H1 (cell line): ENCODE results near the gene TTLL5. TPM values are rescaled to one million over a fixed set of nuclear protein-coding genes. Genes with fewer than 3 reads are reported as not detected.

Source experiments
- CTCF ChIA-PET: fragments of 300-600 bp; sonication (Branson Sonifier 250); formaldehyde crosslinking; loops from one replicate; lab custom pipeline; 2021; ENCODE audit not compliant: partially characterized antibody; lab: Charles Lee
- POLR2A ChIA-PET: fragments of 300-600 bp; sonication (Branson Sonifier 250); formaldehyde crosslinking; loops from one replicate; lab custom pipeline; 2021; ENCODE audit warnings: inconsistent platforms; ENCODE audit not compliant: partially characterized antibody; lab: Charles Lee
- DNase-seq, 2 experiments: peaks; one replicate each; pipeline versions ENCODE4 v3.0.0 to v3.0.0-alpha.2; 2010 to 2022; ENCODE audit warnings: low spot score in 2 of 2, low read depth in 1 of 2, mixed read lengths in 1 of 2
- FAIRE-seq: peaks from 2 replicates; lab custom pipeline; 2011; peaks lifted over from hg19 to GRCh38; lab: Jason Lieb, UNC
- H2AFZ ChIP-seq: 2 replicates; pipeline ENCODE4 v1.8.1; 2012; ENCODE audit warnings: low read length, inconsistent platforms
- H2AK5ac ChIP-seq: 2 replicates; pipeline ENCODE4 v1.6.1; 2013; ENCODE audit warnings: low read depth, low read length
- H2BK120ac ChIP-seq: replicated peaks from 2 replicates; pipeline ENCODE3; 2013; ENCODE audit warnings: low read depth, low read length, inconsistent platforms
- H2BK12ac ChIP-seq: 2 replicates; pipeline ENCODE4 v1.6.1; 2013; ENCODE audit warnings: low read depth, low read length
- H2BK15ac ChIP-seq: 2 replicates; pipeline ENCODE4 v1.6.1; 2013; ENCODE audit warnings: low read length
- H2BK20ac ChIP-seq: 2 replicates; pipeline ENCODE4 v1.6.1; 2013; ENCODE audit warnings: low read length
- H2BK5ac ChIP-seq: 2 replicates; pipeline ENCODE4 v1.6.1; 2013; ENCODE audit warnings: low read depth, low read length
- H3K14ac ChIP-seq: 2 replicates; pipeline ENCODE4 v1.6.1; 2013; ENCODE audit warnings: inconsistent platforms; ENCODE audit not compliant: insufficient read length
- H3K18ac ChIP-seq: 2 replicates; pipeline ENCODE4 v1.6.1; 2013; ENCODE audit warnings: low read length; ENCODE audit errors: extremely low read depth
- H3K23ac ChIP-seq: 2 replicates; pipeline ENCODE4 v1.6.1; 2013; ENCODE audit warnings: inconsistent platforms; ENCODE audit not compliant: insufficient read length
- H3K23me2 ChIP-seq: 2 replicates; pipeline ENCODE4 v1.6.1; 2013; ENCODE audit warnings: low read depth, low read length
- H3K27ac ChIP-seq: 2 replicates; pipeline ENCODE4 v1.6.1; 2011; ENCODE audit warnings: low read depth, low read length, inconsistent platforms
- H3K27me3 ChIP-seq, 4 experiments: replicated peaks in 1 of 4; 1 replicate in 1 of 4; 2 replicates in 3 of 4; pipeline versions ENCODE4 v1.6.1 to v1.8.1; 2011 to 2013; ENCODE audit warnings: low read length in 3 of 4, mild to moderate bottlenecking in 3 of 4, inconsistent platforms in 2 of 4, mixed read lengths in 2 of 4, moderate library complexity in 1 of 4; ENCODE audit not compliant: control insufficient read depth in 3 of 4, insufficient read depth in 3 of 4; ENCODE audit errors: extremely low read depth in 1 of 4
- H3K36me3 ChIP-seq, 4 experiments: 2 replicates each; pipeline versions ENCODE4 v1.6.1 to v1.8.1; 2011 to 2013; ENCODE audit warnings: mild to moderate bottlenecking in 4 of 4, low read length in 3 of 4, moderate library complexity in 2 of 4, control low read depth in 1 of 4, inconsistent platforms in 1 of 4; ENCODE audit not compliant: insufficient read depth in 4 of 4, control insufficient read depth in 2 of 4
- H3K4ac ChIP-seq: replicated peaks from 2 replicates; pipeline ENCODE3; 2013; ENCODE audit warnings: low read length, low read depth, mixed read lengths, inconsistent platforms; ENCODE audit not compliant: insufficient read length
- H3K4me1 ChIP-seq, 4 experiments: replicated peaks in 1 of 4; 1 replicate in 1 of 4; 2 replicates in 3 of 4; pipeline versions ENCODE4 v1.6.1 to v1.8.1; 2011 to 2013; ENCODE audit warnings: low read length in 3 of 4, inconsistent platforms in 2 of 4, mixed read lengths in 1 of 4; ENCODE audit not compliant: insufficient read depth in 4 of 4, control insufficient read depth in 3 of 4
- H3K4me2 ChIP-seq, 2 experiments: 2 replicates each; pipeline versions ENCODE4 v1.6.1 to v1.8.1; 2011 to 2013; ENCODE audit warnings: low read depth in 2 of 2, low read length in 2 of 2, control low read depth in 1 of 2, inconsistent platforms in 1 of 2, mild to moderate bottlenecking in 1 of 2; ENCODE audit not compliant: insufficient read depth in 1 of 2
- H3K4me3 ChIP-seq, 4 experiments: fragments of 200-600, 300-600 bp in 1 of 4; sonication (generic), shearing (Covaris generic), sonication (Bioruptor Twin) in 1 of 4; 2 replicates each; pipeline versions ENCODE4 v1.5.1 to v1.8.1; 2011 to 2016; ENCODE audit warnings: low read length in 4 of 4, low read depth in 3 of 4, control low read depth in 2 of 4, inconsistent platforms in 2 of 4, mild to moderate bottlenecking in 2 of 4, mixed read lengths in 1 of 4, moderate library complexity in 1 of 4; ENCODE audit not compliant: insufficient read depth in 2 of 4; ENCODE audit errors: extremely low read depth in 1 of 4
- H3K56ac ChIP-seq: replicated peaks from 2 replicates; pipeline ENCODE3; 2013; ENCODE audit warnings: low read depth, mild to moderate bottlenecking, mixed read lengths, low read length, inconsistent platforms; ENCODE audit not compliant: insufficient read length
- H3K79me1 ChIP-seq: 2 replicates; pipeline ENCODE4 v1.6.1; 2013; ENCODE audit warnings: low read depth, low read length, control low read depth
- H3K79me2 ChIP-seq, 2 experiments: 2 replicates each; pipeline versions ENCODE4 v1.6.1 to v1.8.1; 2012 to 2013; ENCODE audit warnings: low read length in 2 of 2, mild to moderate bottlenecking in 2 of 2, inconsistent platforms in 1 of 2; ENCODE audit not compliant: insufficient read depth in 2 of 2, control insufficient read depth in 1 of 2
- H3K9ac ChIP-seq, 4 experiments: replicated peaks in 1 of 4; 1 replicate in 1 of 4; 2 replicates in 3 of 4; pipeline versions ENCODE4 v1.6.1 to v1.8.1; 2011 to 2013; ENCODE audit warnings: low read depth in 3 of 4, low read length in 3 of 4, control low read depth in 2 of 4, mild to moderate bottlenecking in 2 of 4, moderate library complexity in 2 of 4, inconsistent platforms in 1 of 4; ENCODE audit errors: extremely low read depth in 1 of 4
- H3K9me3 ChIP-seq, 2 experiments: 2 replicates each; pipeline versions ENCODE4 v1.6.1 to v1.8.1; 2012 to 2013; ENCODE audit warnings: mild to moderate bottlenecking in 2 of 2, moderate library complexity in 2 of 2, control low read depth in 1 of 2, inconsistent platforms in 1 of 2, low read depth in 1 of 2, low read length in 1 of 2, mixed read lengths in 1 of 2; ENCODE audit not compliant: insufficient read depth in 2 of 2
- H4K20me1 ChIP-seq, 2 experiments: replicated peaks in 1 of 2; 2 replicates each; pipeline versions ENCODE3 to v1.8.1; 2011 to 2013; ENCODE audit warnings: inconsistent platforms in 2 of 2, low read length in 2 of 2, mild to moderate bottlenecking in 1 of 2; ENCODE audit not compliant: insufficient read depth in 2 of 2, control insufficient read depth in 1 of 2
- H4K5ac ChIP-seq: 2 replicates; pipeline ENCODE4 v1.6.1; 2013; ENCODE audit warnings: low read length, low read depth, mixed read lengths, inconsistent platforms; ENCODE audit not compliant: insufficient read length
- H4K8ac ChIP-seq: 2 replicates; pipeline ENCODE4 v1.8.0; 2013; ENCODE audit warnings: mild to moderate bottlenecking, moderate library complexity, low read length, inconsistent platforms; ENCODE audit not compliant: insufficient read depth; ENCODE audit errors: extremely low read depth
- H4K91ac ChIP-seq: replicated peaks from 2 replicates; pipeline ENCODE3; 2013; ENCODE audit warnings: low read length, mixed read lengths, inconsistent platforms; ENCODE audit not compliant: insufficient read length
- BACH1 ChIP-seq: IDR thresholded peaks from 2 replicates; pipeline ENCODE4 v1.6.1; 2012; ENCODE audit warnings: low read length, improper control_type of control experiment
- CEBPB ChIP-seq: IDR thresholded peaks from 2 replicates; pipeline ENCODE4 v1.6.1; 2012; ENCODE audit warnings: low read depth, low read length
- CREB1 ChIP-seq: IDR thresholded peaks from 2 replicates; pipeline ENCODE4 v1.6.1; 2012; ENCODE audit warnings: inconsistent platforms
- MAX ChIP-seq: IDR thresholded peaks from 2 replicates; pipeline ENCODE4 v1.6.1; 2012; ENCODE audit warnings: inconsistent platforms
- SUZ12 ChIP-seq: fragments of 200-600 bp; sonication (generic); IDR thresholded peaks from 2 replicates; pipeline ENCODE4 v1.6.1; 2012; ENCODE audit warnings: mild to moderate bottlenecking, inconsistent platforms, low read length, moderate library complexity, mixed read lengths
- TBP ChIP-seq: IDR thresholded peaks from 2 replicates; pipeline ENCODE4 v1.6.1; 2011; ENCODE audit warnings: low read depth, low read length, improper control_type of control experiment
- TEAD4 ChIP-seq: IDR thresholded peaks from 2 replicates; pipeline ENCODE4 v1.6.1; 2012; ENCODE audit warnings: low read depth, low read length, inconsistent platforms, mixed read lengths
- USF2 ChIP-seq: IDR thresholded peaks from 2 replicates; pipeline ENCODE4 v1.6.1; 2011; ENCODE audit warnings: low read length, improper control_type of control experiment
- WGBS, 2 experiments: shearing (Covaris generic) in 1 of 2; methylation state at CpG; one replicate each; pipeline versions ENCODE4 v1.1.6 to v1.1.7; 2013 to 2015; ENCODE audit warnings: low lambda C conversion rate in 2 of 2, mixed read lengths in 2 of 2, inconsistent platforms in 1 of 2, low coverage in 1 of 2, missing lambda C conversion rate in 1 of 2; ENCODE audit not compliant: insufficient replicate concordance in 2 of 2, insufficient coverage in 1 of 2, insufficient read length in 1 of 2; ENCODE audit errors: extremely low coverage in 1 of 2, missing lambda C conversion rate in 1 of 2; 5-methylcytosine and 5-hydroxymethylcytosine counted together
- polyA plus RNA-seq, 7 experiments: library from polyadenylated mRNA; depleted of rRNA in 3 of 7; stranded (reverse) in 5 of 7; unstranded in 2 of 7; fragments of >200 nt in 5 of 7; fragments of 200-250 nt in 2 of 7; gene quantifications; 1 replicate in 5 of 7; 2 replicates in 1 of 7; 4 replicates in 1 of 7; pipeline versions ENCODE4 v1.2.1 to v1.2.3, GENCODE V29; 2011 to 2013; ENCODE audit warnings: missing spikeins in 2 of 7, mixed read lengths in 2 of 7
- total RNA-seq: library from RNA; stranded (reverse); fragmentation: NEBNext Ultra II Directional; extraction: Animal tissue kit (Norgen Biotek cat#: 25700); gene quantifications from 2 replicates; pipeline ENCODE4 v1.2.1, GENCODE V29; 2021

Gene TTLL5
- total and polyA plus RNA-seq, 2 of the 8 experiments (the other 6 are each of a cell fraction or from before 2014, with no cell fraction given), result 16.1 to 45.9 TPM

GRCh38 chr14:75802486-75802885 is 141.4 kb downstream of the TTLL5 start:
- no peak overlapping the region for H4K8ac ChIP-seq
- H2BK12ac ChIP-seq, result no peak overlapping the region
- no peak overlapping the region for H3K18ac ChIP-seq
- ChIA-PET CTCF (interaction anchor here (0.9 to 3.1 kb wide), 9 partner anchors 8 to 104 kb away, joined by 4 to 13 read pairs (median 6); no protein-coding TSS in a partner anchor), POLR2A (no interaction called here)
- no peaks in the 10 kb centered on the region for H3K27me3 ChIP-seq
- H3K4ac ChIP-seq, result no peak overlapping the region
- no peak overlapping the region for H3K27ac ChIP-seq
- no peak overlapping the region for H4K5ac ChIP-seq
- H3K79me1 ChIP-seq, result no peaks in the 10 kb centered on the region
- FAIRE-seq (no peak), DNase-seq (no peak)
- H3K4me1 ChIP-seq, result no peaks in the 10 kb centered on the region
- H3K14ac ChIP-seq, result no peak overlapping the region
- H2BK5ac ChIP-seq, result no peak overlapping the region
- H3K79me2 ChIP-seq, result no peaks in the 10 kb centered on the region
- H2BK20ac ChIP-seq, result no peak overlapping the region
- no peak overlapping the region for H2BK120ac ChIP-seq
- no peaks in the 10 kb centered on the region; the same call in 1 of the 2 replicates for H3K23me2 ChIP-seq
- H4K20me1 ChIP-seq, result no peaks in the 10 kb centered on the region
- TF ChIP-seq CEBPB (no peak), SUZ12 (no peak), TBP (no peak), USF2 (no peak), TEAD4 (no peak), CREB1 (no peak), MAX (no peak), BACH1 (no peak)
- no peak overlapping the region for H2BK15ac ChIP-seq
- no peak overlapping the region for H3K9ac ChIP-seq
- H3K4me3 ChIP-seq, result no peak overlapping the region
- peaks cover 0 to 2% (median 0%) of the 10 kb centered on the region in 4 experiments; a peak in 2 of 8 replicates for H3K36me3 ChIP-seq
- no peak overlapping the region for H3K4me2 ChIP-seq
- no peak overlapping the region for H2AFZ ChIP-seq
- no peaks in the 10 kb centered on the region for H3K9me3 ChIP-seq
- H3K56ac ChIP-seq, result no peak overlapping the region
- 91% methylated on average over 1 of the region's 1 CpG; no CpG with 5 or more reads in 1 of the 2 experiments for WGBS, 2 experiments
- no peak overlapping the region for H3K23ac ChIP-seq
- no peak overlapping the region for H2AK5ac ChIP-seq
- H4K91ac ChIP-seq, result no peak overlapping the region
